GM21576 (cell line): ENCODE results near the gene XAGE2.
"Not testable (repeated sequence)": the region's sequence is repeated elsewhere in the genome, so short reads cannot be mapped to it uniquely, and the experiment has no call there.

Experiments
- ATAC-seq: cut with Tn5 transposase; IDR thresholded peaks from one replicate; pipeline ENCODE4 v1.9.1; 2021; ENCODE audit warnings: mild to moderate bottlenecking, moderate library complexity; ENCODE audit not compliant: unreplicated experiment

XAGE2 gene, protein sequence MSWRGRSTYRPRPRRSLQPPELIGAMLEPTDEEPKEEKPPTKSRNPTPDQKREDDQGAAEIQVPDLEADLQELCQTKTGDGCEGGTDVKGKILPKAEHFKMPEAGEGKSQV

DNA sequence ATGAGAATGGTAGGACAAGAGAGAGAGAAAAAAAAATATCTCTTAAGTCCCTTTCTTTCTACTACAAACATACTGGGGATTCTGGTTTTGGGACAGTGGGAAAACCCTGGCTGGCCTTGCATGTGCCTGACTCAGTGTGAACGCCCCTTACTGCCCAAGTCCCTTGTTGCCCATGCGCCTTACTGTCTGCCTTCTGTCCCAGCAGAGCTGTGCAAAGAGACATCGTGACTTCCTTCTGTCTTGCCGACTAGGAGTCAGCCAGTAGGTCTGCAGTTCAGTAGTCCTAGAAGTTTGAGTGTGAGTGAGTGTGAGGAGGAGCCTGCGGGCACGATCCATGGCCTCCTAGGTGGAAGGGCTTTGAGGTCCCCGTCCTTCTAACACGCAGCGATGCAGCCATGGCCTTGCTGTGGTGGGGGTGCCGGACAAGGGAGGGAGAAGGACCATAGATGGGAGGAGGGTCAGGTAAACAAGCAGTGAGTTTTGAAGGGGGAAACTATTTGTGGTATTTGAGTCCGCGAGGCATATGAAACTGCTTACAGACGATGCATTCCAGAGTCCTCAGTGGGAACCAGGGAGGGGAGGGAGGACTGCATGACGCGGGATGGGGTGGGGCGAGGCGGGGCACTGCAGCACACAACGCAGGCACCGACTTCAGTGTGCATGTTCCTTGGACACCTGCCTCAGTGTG, at the start of gene XAGE2:
XAGE2 (plus strand) TSS at position 654 of the 688 bp plus-strand sequence. CDS start 994 bp downstream, outside the sequence.
- ATAC-seq: no peak

DNA sequence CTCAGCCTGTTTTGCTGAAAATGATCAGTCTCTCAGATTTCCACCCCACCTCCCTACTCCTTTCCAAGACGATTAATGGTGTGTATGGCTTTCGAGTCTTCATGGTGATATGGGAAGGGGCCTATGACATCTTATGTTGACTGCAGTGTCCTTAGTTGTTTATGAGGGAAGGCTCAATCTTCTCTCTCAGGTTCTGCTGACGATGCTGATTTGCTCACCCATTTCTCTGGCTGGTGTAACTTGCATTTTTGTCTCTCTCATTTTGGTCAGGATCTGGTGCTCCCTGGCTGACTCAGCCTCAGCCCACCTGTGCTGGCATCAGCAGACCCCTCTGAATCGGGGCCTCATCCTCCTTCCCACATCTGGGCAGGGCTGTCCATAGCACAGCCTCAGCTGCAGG, 31.4 kb upstream of the XAGE2 start:
- no peak for ATAC-seq

- no peak for ATAC-seq
Measured at GRCh38 chrX:52341493-52341892, 27.3 kb upstream of the XAGE2 start.

DNA sequence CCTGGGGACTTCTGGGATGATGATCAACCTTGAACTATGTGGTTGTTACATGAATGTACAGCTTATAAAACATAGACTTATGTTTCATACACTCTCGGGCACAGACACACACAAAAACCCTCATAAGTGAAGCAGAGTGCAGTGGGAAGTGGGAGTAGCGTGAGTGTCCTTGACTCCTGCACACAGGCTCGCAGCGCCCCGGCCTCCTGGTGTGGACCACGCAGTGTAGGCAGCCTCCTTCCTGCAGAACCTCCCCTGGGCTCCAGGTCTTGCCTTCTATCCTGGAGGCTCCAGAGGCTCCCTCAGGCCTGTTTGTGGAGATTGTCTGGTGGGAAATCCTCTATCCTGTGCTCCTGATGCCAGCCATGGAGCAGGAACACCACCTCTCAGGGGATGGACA, 25.7 kb upstream of the XAGE2 start:
- ATAC-seq: not testable (repeated sequence)

GRCh38 chrX:52345402-52345801, 23.4 kb upstream of the XAGE2 start:
- not testable (repeated sequence) for ATAC-seq

- no peak for ATAC-seq
Measured at GRCh38 chrX:52346174-52347165, 22.4 kb upstream of the XAGE2 start.

GRCh38 chrX:52349681-52350080, 19.1 kb upstream of the XAGE2 start:
- ATAC-seq: no peak

- no peak for ATAC-seq
Measured at GRCh38 chrX:52352551-52352950, 16.3 kb upstream of the XAGE2 start.

- ATAC-seq: no peak
Measured at GRCh38 chrX:52353838-52354237, 15.0 kb upstream of the XAGE2 start.

DNA sequence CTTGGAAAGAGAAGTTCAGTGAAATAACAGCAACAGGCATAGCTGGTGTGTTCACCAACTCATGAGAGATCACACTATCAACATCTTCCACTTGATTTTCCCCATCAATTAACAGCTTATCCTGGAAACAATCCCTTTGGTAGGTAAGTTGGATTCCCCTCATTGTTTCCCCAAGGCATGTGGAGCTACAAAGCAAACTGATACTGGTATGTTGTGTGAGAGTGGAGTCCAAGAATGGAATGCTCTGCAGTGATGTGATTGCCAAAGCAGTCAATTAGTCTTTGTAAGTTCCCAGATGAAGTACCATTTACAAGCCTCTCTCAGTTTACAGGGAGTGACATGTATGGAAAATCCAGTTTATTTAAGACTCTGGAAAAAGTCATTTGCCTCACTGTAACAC, 13.7 kb upstream of the XAGE2 start:
- no peak for ATAC-seq

- no peak for ATAC-seq
Measured at GRCh38 chrX:52359614-52360232, 9.1 kb upstream of the XAGE2 start.

- ATAC-seq: no peak
Measured at GRCh38 chrX:52361941-52362340, 6.9 kb upstream of the XAGE2 start.

DNA sequence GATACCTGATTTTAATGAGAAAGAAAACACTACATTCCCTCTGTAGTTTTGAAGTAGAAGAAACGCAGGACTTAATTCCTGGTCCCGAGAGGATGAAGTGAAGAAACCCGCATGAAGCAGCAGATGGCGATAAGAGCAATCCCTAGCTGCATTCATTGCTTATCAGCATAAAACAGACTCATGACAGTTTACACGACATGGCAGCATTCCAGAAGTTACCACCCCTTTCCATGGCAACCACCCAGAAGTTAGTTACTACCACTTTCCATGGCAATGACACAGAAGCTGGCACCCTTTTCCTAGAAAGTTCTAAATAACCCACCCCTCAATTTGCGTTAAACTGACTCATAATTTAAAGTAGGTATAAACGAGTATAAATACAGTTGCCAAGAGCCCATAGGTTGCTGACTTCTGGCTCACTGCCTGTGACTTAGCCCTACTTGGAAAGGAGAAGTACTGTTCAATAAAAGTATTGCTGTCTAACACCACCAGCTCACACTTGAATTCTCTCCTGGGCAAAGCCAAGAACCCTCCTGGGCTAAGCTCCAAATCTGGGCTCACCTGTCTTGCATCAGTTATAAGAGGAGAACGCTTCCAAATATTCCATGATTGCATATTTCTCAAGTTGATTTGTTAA, 5.5 kb upstream of the XAGE2 start:
- no peak for ATAC-seq

DNA sequence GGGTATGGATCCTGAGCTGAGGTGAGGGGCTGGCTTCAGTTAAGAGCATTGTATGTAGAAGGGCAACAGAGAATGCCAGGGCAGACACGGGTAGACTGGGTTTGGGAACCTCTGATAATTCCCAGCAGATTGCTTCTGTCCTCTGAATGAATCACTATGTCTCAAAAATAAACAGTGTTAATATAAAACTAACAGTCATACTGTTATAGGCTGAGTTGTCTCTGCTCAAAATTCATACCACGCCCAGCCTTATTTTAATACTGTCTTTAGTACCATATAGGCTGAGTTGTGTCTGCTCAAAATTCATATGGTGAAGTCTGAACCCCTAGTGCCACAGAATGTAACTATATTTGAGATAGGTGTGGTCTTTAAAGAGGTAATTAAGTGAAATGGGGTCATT, 10.0 kb downstream of the XAGE2 start:
- no peak for ATAC-seq

DNA sequence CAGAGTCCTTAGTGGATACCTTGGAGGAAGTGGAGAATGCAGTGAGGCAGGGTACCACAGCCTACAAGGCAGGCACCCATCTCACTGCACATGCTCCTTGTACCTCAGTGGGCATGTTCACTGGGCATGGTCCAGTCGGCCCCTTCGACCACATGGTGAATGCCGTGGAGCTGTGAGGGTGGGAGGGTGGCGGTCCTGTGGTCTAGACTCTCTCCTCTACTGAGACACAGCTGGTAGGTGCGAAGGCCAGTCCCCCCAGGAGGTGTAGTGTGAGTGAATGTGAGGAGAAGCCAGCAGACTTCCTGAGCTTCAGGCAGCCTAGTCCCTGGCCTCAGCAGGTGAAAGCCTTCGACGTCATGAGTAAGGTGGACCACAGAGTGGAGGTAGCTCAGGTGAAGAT, 12.2 kb downstream of the XAGE2 start:
- ATAC-seq: no peak

- ATAC-seq: no peak
Measured at GRCh38 chrX:52410439-52411394, 41.9 kb downstream of the XAGE2 start.

- no peak for ATAC-seq
Measured at GRCh38 chrX:52415304-52415703, 46.5 kb downstream of the XAGE2 start.

DNA sequence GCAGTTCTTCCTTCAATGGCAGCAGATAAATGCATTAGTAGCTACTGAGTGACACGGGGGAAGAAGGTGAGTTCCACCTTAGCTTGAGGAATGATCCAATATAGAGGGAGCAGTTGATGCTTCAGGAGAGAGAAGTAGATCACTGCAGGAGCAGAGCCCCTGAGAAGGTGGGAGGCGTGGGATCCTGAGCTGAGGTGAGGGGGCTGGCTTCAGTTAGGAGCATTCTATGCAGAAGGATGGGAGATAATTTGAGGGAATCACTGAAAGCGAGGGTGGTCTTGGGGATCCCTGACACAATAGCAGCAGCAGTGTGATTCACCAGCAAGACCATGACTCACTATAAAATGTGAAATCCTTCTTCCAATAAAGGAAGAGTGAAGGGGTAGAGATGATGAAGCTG, 48.0 kb downstream of the XAGE2 start:
- ATAC-seq: no peak

GRCh38 chrX:52420824-52421443, 52.1 kb downstream of the XAGE2 start:
- no peak for ATAC-seq
